Middle frontal gyrus (tissue), 1 donor: ENCODE results near the gene APPL2.
"Not testable (repeated sequence)": the region's sequence is repeated elsewhere in the genome, so short reads cannot be mapped to it uniquely, and the experiment has no call there.

Experiments used
- DNase-seq: peaks from one replicate; pipeline ENCODE4 v3.0.0-alpha.2; 2015; ENCODE audit warnings: low spot score; ENCODE audit errors: extremely low spot score

The APPL2 gene

GRCh38 chr12:105194947-105195346, 41.0 kb downstream of the APPL2 start:
- DNase-seq = no peak

- DNase-seq = no peak
Observed at GRCh38 chr12:105192624-105193225, 43.2 kb downstream of the APPL2 start.

- DNase-seq = no peak
Observed at GRCh38 chr12:105190530-105190929, 45.4 kb downstream of the APPL2 start.

- DNase-seq = no peak
Observed at GRCh38 chr12:105189293-105189692, 46.7 kb downstream of the APPL2 start.

- not testable (repeated sequence) for DNase-seq
Observed at GRCh38 chr12:105183976-105184375, 52.0 kb downstream of the APPL2 start.

- DNase-seq = not testable (repeated sequence)
Observed at GRCh38 chr12:105183406-105183805, 52.6 kb downstream of the APPL2 start.

- not testable (repeated sequence) for DNase-seq
Observed at GRCh38 chr12:105179114-105179513, 56.9 kb downstream of the APPL2 start.

- DNase-seq = no peak
Observed at GRCh38 chr12:105177208-105177607, 58.8 kb downstream of the APPL2 start.

- DNase-seq = no peak
Observed at GRCh38 chr12:105175397-105175990, 60.5 kb downstream of the APPL2 start.

GRCh38 chr12:105171691-105172436, 64.1 kb downstream of the APPL2 start:
- no peak for DNase-seq

- DNase-seq = no peak
Observed at GRCh38 chr12:105170139-105170538, 65.8 kb downstream of the APPL2 start.

- DNase-seq = no peak
Observed at GRCh38 chr12:105168006-105168405, 68.0 kb downstream of the APPL2 start.

GRCh38 chr12:105167346-105167745, 68.6 kb downstream of the APPL2 start:
- no peak for DNase-seq

GRCh38 chr12:105166736-105167135, 69.2 kb downstream of the APPL2 start:
- DNase-seq = no peak

- DNase-seq = no peak
Observed at GRCh38 chr12:105164068-105164467, 71.9 kb downstream of the APPL2 start.

- no peak for DNase-seq
Observed at GRCh38 chr12:105162174-105162573, 73.8 kb downstream of the APPL2 start.

GRCh38 chr12:105158876-105159275, 77.1 kb downstream of the APPL2 start:
- no peak for DNase-seq

GRCh38 chr12:105157606-105158005, 78.4 kb downstream of the APPL2 start:
- DNase-seq = no peak

GRCh38 chr12:105156260-105156659, 79.7 kb downstream of the APPL2 start:
- no peak for DNase-seq

GRCh38 chr12:105142259-105142658, 93.7 kb downstream of the APPL2 start:
- no peak for DNase-seq

- DNase-seq = no peak
Observed at GRCh38 chr12:105141320-105141922, 94.6 kb downstream of the APPL2 start.

GRCh38 chr12:105138248-105138647, 97.7 kb downstream of the APPL2 start:
- no peak for DNase-seq
